ENCODE measurements around the gene GNG7.

DNA sequence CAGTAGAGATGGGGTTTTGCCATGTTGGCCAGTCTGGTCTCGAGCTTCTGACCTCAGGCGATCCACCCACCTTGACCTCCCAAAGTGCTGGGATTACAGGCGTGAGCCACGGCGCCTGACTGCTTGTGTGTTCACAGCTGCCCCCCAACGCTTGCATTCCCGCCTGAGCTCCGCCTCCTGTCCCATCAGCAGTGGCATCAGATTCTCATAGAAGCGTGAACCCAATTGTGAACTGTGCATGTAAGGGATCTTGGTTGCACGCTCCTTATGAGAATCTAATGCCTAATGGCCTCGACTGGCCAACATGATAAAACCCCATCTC is 150.7 kb downstream of the GNG7 start:
- TF ChIP-seq CTCF (IDR thresholded peaks at IDR 0.05) (no peak), POLR2A (IDR thresholded peaks at IDR 0.05) (no peak)
